BE2C (cell line): ENCODE results near the gene TEX13D.

Source experiments
- DNase-seq: peaks from one replicate; pipeline ENCODE4 v3.0.0-alpha.2; 2020
- H3K27me3 ChIP-seq: fragments of 250-450 bp; sonication (Bioruptor Pico); 2 replicates; pipeline ENCODE4 v1.5.1; 2020; ENCODE audit warnings: mild to moderate bottlenecking
- H3K36me3 ChIP-seq: fragments of 250-450 bp; sonication (Bioruptor Pico); 2 replicates; pipeline ENCODE4 v1.5.1; 2020; ENCODE audit warnings: mild to moderate bottlenecking
- H3K4me1 ChIP-seq: fragments of 250-450 bp; sonication (Bioruptor Pico); 2 replicates; pipeline ENCODE4 v1.5.1; 2020
- H3K4me3 ChIP-seq: 2 replicates; pipeline ENCODE4 v1.5.1; 2011; ENCODE audit warnings: low read depth, low read length
- H3K9me3 ChIP-seq: fragments of 250-450 bp; sonication (Bioruptor Pico); 2 replicates; pipeline ENCODE4 v1.5.1; 2020
- CTCF ChIP-seq: IDR thresholded peaks from 2 replicates; pipeline ENCODE4 v1.5.1; 2012; ENCODE audit warnings: mild to moderate bottlenecking, low read depth, low read length

Gene TEX13D

DNA sequence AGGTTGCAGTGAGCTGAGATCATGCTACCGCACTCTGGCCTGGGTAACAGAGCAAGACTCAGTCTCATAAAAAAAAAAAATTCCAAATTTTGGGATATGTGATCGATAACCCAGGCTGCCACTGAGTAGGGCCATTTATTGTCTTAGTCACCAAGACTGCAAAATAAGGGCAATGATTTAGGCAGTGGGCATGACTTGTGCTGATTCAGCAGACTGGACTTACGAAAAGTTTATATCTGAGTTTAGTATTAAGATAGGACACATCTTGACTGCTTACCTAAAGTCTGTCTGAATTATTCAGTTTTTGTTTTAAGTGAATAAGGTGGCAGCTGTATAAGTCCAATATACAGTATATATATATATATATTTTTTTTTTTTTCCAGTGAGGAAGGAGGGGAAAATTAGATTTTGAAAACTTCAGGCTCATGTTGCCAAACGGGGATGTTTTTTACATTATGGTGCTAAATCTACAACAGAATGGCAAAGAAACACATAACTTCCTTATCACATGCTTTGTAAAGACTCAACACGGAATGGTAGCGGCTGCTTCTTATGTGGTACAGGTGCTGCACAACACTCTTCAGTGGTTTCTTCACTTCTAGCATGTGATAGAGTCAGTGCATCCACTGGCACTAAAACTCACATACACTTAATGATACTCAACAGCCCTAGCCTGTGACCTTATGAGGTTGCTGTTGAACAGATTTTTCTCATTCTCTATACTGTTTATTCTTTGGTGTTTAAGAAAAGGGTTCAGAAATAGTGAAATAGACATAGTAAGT, 6.5 kb downstream of the TEX13D start:
- no peaks in the 10 kb centered on the region for H3K4me1 ChIP-seq
- no peaks in the 10 kb centered on the region for H3K9me3 ChIP-seq
- no peak for DNase-seq
- no peak overlapping the region for H3K4me3 ChIP-seq
- H3K27me3 ChIP-seq = no peaks in the 10 kb centered on the region
- TF ChIP-seq CTCF = no peak
- H3K36me3 ChIP-seq = no peaks in the 10 kb centered on the region

GRCh38 chrX:124341396-124342132, 9.1 kb downstream of the TEX13D start:
- no peaks in the 10 kb centered on the region for H3K9me3 ChIP-seq
- no peaks in the 10 kb centered on the region for H3K36me3 ChIP-seq
- H3K27me3 ChIP-seq = no peaks in the 10 kb centered on the region
- DNase-seq = no peak
- H3K4me3 ChIP-seq = no peak overlapping the region
- no peaks in the 10 kb centered on the region for H3K4me1 ChIP-seq
- TF ChIP-seq CTCF = no peak

DNA sequence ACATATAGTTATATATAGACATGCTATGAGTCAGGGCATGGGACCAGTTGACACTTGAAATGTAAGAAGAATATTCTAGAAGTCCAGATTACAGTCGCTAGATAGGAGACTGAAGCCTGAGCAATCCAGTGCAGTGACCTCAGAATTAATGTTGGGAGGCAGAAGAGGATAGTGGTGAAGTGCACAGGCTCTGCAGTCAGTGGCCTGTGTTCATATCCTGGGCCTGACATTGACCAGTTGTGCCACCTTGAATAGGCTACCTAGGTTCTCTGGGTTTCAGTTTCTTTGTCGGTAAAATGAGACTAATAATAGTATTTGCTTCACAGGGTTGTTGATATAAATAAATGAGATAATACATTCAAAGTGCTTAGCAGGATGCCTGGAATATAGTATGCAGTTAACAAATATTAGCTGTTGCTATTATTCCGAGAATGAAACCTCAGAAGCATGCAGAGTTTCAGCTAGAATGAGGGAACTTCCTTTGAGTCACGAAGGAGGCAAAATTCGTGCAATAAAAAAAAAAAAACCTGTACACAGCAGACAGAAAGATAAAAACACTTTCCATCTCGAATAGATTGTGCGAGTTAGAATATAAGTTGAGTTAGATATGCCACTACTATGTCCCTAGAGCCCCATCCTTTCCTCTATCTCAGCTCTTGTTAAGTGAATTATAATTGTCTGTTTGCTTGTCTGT, 9.9 kb downstream of the TEX13D start:
- Histone ChIP-seq H3K4me3 (no peak overlapping the region), H3K4me1 (no peaks in the 10 kb centered on the region), H3K9me3 (no peaks in the 10 kb centered on the region), H3K36me3 (no peaks in the 10 kb centered on the region), H3K27me3 (no peaks in the 10 kb centered on the region)
- no peak for DNase-seq
- no peak for TF ChIP-seq CTCF

DNA sequence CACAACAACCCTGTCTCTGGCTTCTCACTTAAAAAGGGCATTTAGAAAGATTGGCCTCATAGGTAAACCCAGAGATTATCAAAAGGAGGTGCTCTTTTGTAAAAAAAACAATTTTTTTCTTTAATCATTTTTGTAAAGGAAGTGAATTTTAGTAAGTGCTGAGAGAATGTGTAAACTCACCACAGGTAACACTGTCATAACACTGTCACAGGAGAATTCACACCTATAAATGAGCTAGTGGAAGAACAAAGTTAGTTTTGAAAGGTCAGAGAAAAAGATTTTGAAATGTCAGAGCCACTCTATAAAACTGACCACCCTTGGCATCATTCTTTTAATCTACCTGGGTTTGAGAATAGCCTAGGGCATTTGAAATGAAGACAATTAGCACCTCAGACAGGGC, 10.6 kb downstream of the TEX13D start:
- no peak overlapping the region for H3K4me3 ChIP-seq
- H3K36me3 ChIP-seq = no peaks in the 10 kb centered on the region
- no peak for TF ChIP-seq CTCF
- no peaks in the 10 kb centered on the region for H3K4me1 ChIP-seq
- H3K9me3 ChIP-seq = no peaks in the 10 kb centered on the region
- DNase-seq = no peak
- no peaks in the 10 kb centered on the region for H3K27me3 ChIP-seq

DNA sequence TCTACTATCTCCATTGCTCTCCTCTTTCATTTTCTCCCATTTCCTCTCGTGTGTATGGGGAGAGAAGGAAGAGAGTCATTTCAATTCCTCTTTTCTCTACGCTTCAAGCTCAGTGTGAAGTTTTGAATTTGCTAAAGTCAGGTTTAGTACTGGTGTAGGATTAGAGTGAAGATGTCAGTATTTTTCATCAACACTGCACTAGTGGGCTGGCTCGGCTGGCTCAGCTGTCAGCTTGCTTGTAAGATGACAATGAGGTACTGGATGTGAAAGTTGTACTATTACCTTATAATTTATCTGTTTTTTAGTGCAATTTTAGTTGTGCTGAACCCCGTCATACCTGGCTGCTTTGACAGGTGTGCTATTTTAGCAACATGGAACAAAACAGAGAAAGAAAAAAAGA, 11.8 kb downstream of the TEX13D start:
- H3K9me3 ChIP-seq = no peaks in the 10 kb centered on the region
- no peaks in the 10 kb centered on the region for H3K36me3 ChIP-seq
- DNase-seq = no peak
- no peak for TF ChIP-seq CTCF
- H3K27me3 ChIP-seq = no peaks in the 10 kb centered on the region
- H3K4me1 ChIP-seq = no peaks in the 10 kb centered on the region
- H3K4me3 ChIP-seq = no peak overlapping the region
